ENCODE data around the gene FIGN.

Gene FIGN

DNA sequence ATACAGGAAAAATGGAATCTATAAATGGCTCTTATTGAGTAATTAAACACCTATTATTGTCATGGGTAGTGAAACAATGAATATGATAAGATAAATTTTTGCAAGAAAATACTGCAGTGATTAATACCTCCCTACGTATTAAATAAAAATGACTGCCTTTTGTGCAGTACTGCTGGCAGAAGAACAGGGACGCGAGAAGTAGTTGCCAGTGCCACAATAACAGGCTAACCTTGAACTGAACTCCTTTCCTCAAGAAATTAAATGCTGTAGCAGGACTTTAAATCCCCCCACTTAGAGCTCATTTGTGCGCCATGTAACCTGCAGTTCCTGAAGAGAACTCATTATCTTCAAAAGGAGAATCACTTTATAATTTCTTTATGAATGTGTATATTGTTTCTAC, 24.6 kb downstream of the FIGN start:
- no peak overlapping the region for H3K4me3 ChIP-seq (ENCODE audit: low read depth, low read length)
- TF ChIP-seq, protein P1, sequence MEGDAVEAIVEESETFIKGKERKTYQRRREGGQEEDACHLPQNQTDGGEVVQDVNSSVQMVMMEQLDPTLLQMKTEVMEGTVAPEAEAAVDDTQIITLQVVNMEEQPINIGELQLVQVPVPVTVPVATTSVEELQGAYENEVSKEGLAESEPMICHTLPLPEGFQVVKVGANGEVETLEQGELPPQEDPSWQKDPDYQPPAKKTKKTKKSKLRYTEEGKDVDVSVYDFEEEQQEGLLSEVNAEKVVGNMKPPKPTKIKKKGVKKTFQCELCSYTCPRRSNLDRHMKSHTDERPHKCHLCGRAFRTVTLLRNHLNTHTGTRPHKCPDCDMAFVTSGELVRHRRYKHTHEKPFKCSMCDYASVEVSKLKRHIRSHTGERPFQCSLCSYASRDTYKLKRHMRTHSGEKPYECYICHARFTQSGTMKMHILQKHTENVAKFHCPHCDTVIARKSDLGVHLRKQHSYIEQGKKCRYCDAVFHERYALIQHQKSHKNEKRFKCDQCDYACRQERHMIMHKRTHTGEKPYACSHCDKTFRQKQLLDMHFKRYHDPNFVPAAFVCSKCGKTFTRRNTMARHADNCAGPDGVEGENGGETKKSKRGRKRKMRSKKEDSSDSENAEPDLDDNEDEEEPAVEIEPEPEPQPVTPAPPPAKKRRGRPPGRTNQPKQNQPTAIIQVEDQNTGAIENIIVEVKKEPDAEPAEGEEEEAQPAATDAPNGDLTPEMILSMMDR (IDR thresholded peaks at IDR 0.05; ENCODE audit: low read depth, low read length), result no peak

DNA sequence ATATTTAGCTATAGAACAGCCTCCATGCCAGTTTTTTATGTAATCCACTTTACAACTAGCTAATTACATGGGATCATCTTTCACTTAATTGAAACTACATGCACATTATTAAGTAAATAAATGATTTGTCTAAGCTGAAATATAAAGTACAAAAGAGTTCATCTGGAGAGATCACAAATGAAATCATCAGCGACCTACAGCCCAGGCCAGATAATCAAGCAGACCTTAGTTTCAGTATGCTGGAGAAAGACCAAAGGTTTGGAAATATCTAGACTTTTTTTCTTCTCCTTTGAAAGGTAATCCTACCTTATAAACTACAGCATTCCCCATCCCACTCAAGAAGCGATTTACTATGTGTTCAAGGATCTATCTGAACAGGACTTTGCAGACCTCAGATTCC, 26.5 kb downstream of the FIGN start:
- TF ChIP-seq, protein P1 (IDR thresholded peaks at IDR 0.05; ENCODE audit: low read depth, low read length), result no peak
- no peak overlapping the region for H3K4me3 ChIP-seq (ENCODE audit: low read depth, low read length)

DNA sequence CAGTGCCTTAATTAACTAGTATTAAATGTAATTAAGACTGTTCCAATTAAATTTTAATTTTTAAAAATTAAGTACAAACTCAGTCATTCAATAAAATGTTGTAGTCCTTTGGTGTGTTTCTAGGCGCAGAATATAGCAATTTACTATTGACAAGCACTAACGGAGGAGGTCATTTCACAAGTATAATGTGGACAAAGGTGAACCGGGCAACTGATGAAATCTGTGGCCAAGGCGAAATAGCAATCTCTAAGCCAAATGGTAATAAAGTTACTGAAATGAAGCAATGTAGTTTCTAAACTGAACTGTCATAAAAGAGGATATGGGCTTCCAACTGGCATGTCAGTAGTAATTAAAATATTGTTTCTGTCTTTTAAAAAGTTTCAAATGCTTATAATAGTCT, 27.5 kb downstream of the FIGN start:
- TF ChIP-seq, protein P1 (IDR thresholded peaks at IDR 0.05; ENCODE audit: low read depth, low read length), result no peak
- no peak overlapping the region for H3K4me3 ChIP-seq (ENCODE audit: low read depth, low read length)

DNA sequence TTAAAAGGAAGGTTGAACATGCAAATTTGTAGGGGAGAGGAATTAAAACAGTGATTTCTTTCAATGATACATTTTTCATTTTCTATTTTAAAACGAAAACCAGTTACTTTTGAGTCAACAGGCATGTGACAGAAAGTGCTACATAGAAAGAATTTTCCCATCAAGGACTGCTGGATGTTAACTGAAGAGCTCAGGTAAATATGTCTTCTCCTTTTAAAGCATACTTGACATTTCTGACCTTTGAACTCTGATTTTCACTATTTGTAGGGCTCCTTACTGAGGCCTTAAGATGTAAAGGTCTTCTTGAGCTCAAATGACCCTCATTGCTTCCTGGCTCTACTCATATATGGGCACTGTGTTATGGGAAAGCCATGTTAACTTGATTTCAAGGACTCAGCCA, 32.4 kb downstream of the FIGN start:
- no peak overlapping the region for H3K4me3 ChIP-seq (ENCODE audit: low read depth, low read length)
- TF ChIP-seq, protein P1 (IDR thresholded peaks at IDR 0.05; ENCODE audit: low read depth, low read length), result no peak

DNA sequence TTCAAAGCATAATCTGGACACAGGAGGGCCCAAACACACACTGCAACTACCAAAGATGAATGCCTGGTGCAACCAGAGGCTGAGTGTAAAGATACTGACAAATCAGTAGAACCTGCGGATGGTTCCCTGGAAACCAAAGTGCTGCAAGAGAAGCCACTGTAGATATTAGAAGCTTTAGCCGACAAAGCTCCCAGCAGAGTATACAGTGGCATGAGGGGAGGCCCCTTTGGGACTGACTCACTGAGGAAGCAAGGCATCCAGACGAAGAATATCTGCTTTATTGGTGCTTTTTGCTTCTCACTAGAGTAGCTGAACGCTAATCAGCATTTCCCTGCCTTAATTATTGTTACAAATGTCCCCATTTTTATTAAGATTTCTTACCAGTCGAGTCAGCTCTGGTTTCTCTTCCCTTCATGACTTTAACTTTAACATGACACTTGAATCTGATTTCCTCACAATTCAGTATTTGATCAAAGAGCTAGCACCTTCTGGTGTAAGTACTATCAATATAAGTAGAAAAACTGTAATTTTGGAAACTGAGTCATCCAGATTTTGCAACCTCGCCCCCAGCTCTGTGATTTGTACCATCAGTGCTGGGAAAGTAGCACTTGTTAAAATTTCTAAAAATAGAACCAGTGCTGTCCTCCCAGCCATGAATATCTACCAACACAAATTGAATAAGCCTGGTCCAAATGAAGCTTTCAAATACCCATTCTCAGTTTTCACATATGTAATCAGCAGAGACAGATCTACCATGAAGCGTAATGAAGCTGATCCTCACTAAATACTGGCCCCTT, 34.2 kb downstream of the FIGN start:
- TF ChIP-seq, protein P1 (IDR thresholded peaks at IDR 0.05; ENCODE audit: low read depth, low read length), result no peak
- no peak overlapping the region for H3K4me3 ChIP-seq (ENCODE audit: low read depth, low read length)

DNA sequence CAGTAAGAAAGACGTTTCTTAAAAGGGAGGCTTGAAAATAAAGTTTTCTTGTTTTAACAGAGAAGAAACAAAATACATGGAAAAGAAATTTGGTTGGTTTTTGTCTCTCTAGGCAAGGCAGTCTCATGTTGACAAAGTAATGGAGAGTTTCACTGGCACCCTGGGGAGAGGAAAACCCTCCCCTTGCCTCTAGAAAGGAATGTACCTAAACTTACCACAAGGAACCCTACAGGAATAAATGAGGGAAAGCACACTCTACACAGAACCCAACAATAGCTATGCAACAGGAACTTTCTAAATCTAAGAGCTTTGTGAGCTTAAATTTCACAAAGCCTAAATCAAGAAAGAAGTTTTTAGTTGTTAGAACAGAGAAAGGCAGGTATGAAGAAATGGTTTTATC, 37.0 kb downstream of the FIGN start:
- no peak overlapping the region for H3K4me3 ChIP-seq (ENCODE audit: low read depth, low read length)
- TF ChIP-seq, protein P1 (IDR thresholded peaks at IDR 0.05; ENCODE audit: low read depth, low read length), result no peak

DNA sequence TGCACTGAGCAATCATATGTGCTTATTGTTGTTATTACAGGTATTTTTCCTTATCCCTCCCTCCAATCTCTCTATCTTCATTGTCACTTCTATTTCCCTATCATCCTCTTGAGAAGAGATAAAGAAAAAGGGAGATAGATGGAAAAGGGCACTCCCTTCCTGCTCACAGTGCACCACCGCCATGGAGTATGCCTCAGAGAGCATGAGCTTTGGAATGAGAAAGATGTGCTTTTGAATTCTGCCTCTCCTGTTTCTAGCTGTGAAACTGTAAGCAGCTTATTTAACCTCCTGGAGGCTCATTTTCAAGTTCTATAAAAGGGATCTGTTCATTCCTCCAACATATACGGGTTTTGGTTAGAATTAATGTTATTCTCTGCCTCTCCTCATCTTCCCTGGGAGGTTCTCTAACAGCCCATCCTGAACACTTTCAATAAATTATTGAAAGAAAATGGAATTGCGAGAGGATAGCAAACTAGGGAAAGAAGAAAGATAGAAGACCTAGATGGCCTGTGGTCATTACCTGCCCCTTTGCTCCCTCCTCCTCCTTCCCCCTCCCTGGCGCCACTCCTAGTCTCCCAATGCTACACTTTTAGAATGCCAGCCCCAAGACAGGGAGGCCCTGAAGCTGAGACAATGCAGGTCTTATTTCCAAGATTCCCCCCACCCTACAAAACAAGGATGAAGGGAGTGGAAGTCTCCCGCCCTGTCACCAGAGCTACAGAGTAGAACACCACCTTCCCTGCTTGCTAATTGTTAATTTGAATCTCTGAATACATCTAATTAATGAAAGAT, 37.8 kb downstream of the FIGN start:
- H3K4me3 ChIP-seq (ENCODE audit: low read depth, low read length), result no peak overlapping the region

More for the DNA sequence above, 37.8 kb downstream of the FIGN start:
- TF ChIP-seq, protein P1 (IDR thresholded peaks at IDR 0.05; ENCODE audit: low read depth, low read length), result no peak

Measured in WI38 (cell line).